WI38 (cell line): ENCODE measurements around the gene YTHDC2.

Experiments
- H3K4me3 ChIP-seq: 2 replicates; pipeline ENCODE4 v1.5.1; 2011; ENCODE audit warnings: low read depth, mild to moderate bottlenecking, control low read depth, low read length
- TF ChIP-seq, protein P1 (sequence below): IDR thresholded peaks from 2 replicates; pipeline ENCODE4 v1.5.1; 2012; ENCODE audit warnings: low read depth, mild to moderate bottlenecking, control low read depth, low read length

The YTHDC2 gene

DNA sequence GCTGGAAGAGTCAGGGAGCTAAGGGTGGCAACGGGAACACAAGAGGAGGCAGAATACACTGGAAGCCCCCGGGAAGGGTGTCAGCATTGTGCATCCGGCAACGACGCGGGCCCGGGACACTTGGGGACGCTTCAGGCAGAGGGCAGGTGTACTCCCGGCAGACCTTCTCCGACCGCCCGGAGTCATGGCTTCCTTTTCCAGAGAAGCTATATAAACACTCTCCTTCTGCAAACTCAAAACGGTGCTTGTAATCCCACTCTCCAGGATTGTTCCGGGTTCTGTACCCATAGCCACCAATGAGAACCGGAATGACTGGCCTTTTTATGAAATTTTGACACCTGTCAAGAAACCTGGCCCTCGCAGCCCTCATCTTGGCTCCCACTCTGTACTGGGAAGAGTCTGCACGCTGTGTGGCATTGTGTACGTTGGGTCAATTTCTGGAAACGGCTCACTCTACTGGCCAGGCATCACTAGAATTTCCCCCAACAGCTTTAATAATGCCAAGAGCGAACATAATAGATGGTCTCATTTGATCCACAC is 24.8 kb upstream of the YTHDC2 start:
- TF ChIP-seq, protein P1, sequence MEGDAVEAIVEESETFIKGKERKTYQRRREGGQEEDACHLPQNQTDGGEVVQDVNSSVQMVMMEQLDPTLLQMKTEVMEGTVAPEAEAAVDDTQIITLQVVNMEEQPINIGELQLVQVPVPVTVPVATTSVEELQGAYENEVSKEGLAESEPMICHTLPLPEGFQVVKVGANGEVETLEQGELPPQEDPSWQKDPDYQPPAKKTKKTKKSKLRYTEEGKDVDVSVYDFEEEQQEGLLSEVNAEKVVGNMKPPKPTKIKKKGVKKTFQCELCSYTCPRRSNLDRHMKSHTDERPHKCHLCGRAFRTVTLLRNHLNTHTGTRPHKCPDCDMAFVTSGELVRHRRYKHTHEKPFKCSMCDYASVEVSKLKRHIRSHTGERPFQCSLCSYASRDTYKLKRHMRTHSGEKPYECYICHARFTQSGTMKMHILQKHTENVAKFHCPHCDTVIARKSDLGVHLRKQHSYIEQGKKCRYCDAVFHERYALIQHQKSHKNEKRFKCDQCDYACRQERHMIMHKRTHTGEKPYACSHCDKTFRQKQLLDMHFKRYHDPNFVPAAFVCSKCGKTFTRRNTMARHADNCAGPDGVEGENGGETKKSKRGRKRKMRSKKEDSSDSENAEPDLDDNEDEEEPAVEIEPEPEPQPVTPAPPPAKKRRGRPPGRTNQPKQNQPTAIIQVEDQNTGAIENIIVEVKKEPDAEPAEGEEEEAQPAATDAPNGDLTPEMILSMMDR: no peak
- H3K4me3 ChIP-seq: peak overlapping the region; percentile 83

DNA sequence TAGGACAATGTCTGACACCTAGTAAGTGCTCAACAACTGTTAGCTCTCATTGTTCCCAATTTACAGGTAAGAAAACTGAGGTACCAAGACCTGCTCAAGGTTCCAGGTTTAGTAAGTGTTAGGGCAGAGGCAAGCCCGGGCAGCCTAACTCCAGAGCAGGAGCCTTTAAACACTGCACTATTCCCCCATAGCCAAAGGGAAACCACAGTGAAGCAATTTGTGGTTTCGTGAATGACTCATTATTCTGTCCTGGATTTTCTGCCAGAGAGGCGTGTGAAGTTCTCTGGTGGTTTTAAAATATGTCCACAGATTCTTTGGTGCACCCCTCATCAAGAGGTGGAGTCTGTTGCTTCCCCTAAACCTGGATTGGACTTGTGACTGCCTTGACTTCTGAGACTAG is 24.2 kb upstream of the YTHDC2 start:
- H3K4me3 ChIP-seq: no peak overlapping the region
- TF ChIP-seq, protein P1: no peak

DNA sequence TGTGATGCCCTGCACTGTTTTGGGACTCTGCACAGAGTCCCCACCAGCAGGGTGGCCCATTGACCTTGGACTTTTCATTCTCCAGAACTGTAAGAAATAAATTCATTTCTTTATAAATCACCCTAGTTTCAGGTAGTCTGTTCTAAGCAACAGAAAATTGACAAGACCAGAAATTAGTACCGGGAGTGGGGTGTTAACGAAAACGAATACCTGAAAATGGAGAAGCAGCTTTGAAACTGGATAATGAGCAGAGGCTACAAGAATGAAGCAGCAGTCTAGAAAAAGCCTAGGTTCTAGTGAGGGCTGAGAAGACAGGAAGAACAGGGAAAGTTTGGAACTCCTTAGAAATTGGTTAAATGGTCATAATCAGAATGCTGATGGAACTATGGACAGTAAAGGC is 23.2 kb upstream of the YTHDC2 start:
- TF ChIP-seq, protein P1: no peak

DNA sequence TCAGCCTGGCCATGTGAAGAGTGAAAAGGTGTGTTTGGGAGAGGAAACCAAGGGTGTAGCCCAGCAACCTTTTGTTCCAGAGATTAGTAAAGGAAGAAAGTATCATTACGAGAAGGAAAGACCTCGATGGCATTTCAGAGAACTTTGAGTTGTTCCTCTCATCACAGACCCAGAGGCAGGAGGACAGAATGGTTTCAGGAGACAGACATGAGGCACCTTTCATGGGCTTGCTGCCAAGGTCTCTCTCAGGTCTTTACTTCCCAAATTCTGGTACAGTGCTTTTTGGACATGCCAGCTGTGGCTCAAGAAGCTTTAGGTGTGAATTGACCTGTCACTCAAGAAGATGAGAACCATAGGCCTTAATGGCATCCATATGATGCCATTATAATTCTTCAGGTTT is 22.5 kb upstream of the YTHDC2 start:
- TF ChIP-seq, protein P1: no peak
- H3K4me3 ChIP-seq: no peak overlapping the region

More for the DNA sequence above, 23.2 kb upstream of the YTHDC2 start:
- no peak overlapping the region for H3K4me3 ChIP-seq

DNA sequence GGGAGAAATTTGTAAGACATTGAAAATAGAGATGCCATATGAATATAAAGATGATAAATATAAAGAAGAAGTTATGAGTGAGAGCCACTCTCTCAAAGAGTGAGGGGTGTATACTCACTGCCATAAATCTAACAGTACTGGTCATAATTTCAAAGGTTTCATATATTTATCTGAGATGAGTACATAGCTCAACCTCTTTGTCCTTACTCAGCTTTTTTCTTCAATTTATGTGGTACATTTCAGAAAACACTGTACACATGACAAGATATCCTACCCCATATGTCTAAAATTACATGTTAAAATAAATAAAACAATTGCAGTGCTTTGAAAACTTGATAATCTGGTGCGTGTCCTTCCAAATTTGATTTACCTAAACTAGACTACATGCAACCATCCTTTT is 20.0 kb upstream of the YTHDC2 start:
- TF ChIP-seq, protein P1: no peak
- no peak overlapping the region for H3K4me3 ChIP-seq

DNA sequence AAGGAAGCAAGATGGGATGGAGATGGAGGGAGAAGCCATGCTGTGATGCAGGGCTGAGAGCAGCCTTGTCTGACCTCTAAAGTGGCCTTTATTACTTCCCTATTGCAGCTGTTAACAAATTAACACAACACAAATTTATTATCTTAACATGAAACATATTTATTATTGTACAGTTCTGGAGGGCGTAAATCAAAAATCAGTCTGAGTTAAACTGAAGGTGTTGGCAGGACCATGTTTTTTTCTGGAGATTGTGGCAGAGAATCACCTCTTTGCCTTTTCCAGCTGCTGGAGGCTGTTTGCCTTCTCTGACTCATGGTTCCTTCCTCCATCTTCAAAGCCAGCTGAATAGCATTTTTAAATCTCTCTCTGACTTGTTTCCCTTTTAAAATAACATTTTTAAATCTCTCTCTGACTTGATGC is 18.1 kb upstream of the YTHDC2 start:
- no peak overlapping the region for H3K4me3 ChIP-seq
- TF ChIP-seq, protein P1: no peak

DNA sequence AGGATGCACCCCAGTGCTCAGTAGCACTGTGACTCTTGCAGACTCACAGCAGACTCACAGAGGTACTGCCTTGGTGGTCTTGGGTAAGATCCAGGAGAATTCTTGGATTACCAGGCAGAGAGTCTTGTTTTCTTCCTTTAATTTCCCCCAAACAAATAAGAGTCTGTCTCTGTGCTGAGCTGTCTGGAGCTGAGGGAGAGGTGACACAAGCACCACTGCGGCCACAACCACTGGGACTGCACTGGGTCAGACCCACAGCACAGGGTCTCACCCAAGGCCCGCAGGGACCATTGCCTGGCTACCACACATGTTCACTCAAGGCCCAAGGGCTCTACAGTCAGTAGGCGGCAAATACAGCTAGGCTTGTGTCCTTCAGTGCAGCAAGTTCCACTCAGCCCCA is 11.4 kb upstream of the YTHDC2 start:
- no peak overlapping the region for H3K4me3 ChIP-seq

More for the DNA sequence above, 11.4 kb upstream of the YTHDC2 start:
- TF ChIP-seq, protein P1: no peak
